ENCODE data around the gene NSG1.

- TF ChIP-seq CTCF (conservative IDR thresholded peaks at IDR 0.05 in 1 of 2, IDR thresholded peaks at IDR 0.05 in 1 of 2; ENCODE audit: low read depth in 1 of 2, low read length in 2 of 2) (peak; percentile 26 to 27), EZH2 (IDR thresholded peaks at IDR 0.05; ENCODE audit: low read length, missing control alignments) (no peak)
These were observed 2.1 kb upstream of the NSG1 start for GRCh38 chr4:4384837-4385236.

Data from fibroblast of lung (primary cell).